Peyer's patch (tissue), 4 donors: ENCODE data around the gene BCL2L14.

Source experiments
- CTCF ChIP-seq, 6 experiments: fragments of 450-650 bp in 4 of 6; fragments of 200-600 bp in 2 of 6; sonication (generic) in 1 of 6; IDR thresholded peaks; one replicate each; pipeline ENCODE4 v1.5.1; 2017 to 2019; ENCODE audit warnings: antibody characterized with exemption in 6 of 6, mild to moderate bottlenecking in 3 of 6, moderate library complexity in 1 of 6
- POLR2A ChIP-seq, 2 donors: fragments of 450-650 bp; IDR thresholded peaks; one replicate each; pipeline ENCODE4 v1.5.1; 2017; ENCODE audit warnings: antibody characterized with exemption in 2 of 2, mild to moderate bottlenecking in 2 of 2, moderate library complexity in 2 of 2

- no peak for TF ChIP-seq CTCF (IDR thresholded peaks at IDR 0.05)
- no peak for TF ChIP-seq POLR2A (IDR thresholded peaks at IDR 0.05)
These were observed 45.6 kb upstream of the BCL2L14 start for GRCh38 chr12:12024911-12025682.
